GM20431 (cell line): ENCODE data around the gene DBNDD2.

Source experiments
- in situ Hi-C: fragments of 300-500 bp; cut with MseI, MboI; formaldehyde crosslinking; loops from one replicate; pipeline ENCODE4 v1.15.0; 2020; ENCODE audit warnings: low sequenced_read_pairs; ENCODE audit not compliant: unreplicated experiment

DBNDD2 gene

GRCh38 chr20:45374966-45375365 lies 33.1 kb upstream of the DBNDD2 start:
- in situ Hi-C loops = loop anchor here (10.0 kb wide), 1 partner anchor 60 kb away; no protein-coding TSS in a partner anchor

GRCh38 chr20:45377269-45377668 lies 30.8 kb upstream of the DBNDD2 start:
- in situ Hi-C loops = loop anchor here (10.0 kb wide), 1 partner anchor 58 kb away; no protein-coding TSS in a partner anchor

GRCh38 chr20:45378191-45378590 lies 29.9 kb upstream of the DBNDD2 start, which contains the start of gene TP53TG5:
TSS of gene TP53TG5 (minus strand) at chr20:45378325. CDS start at chr20:45378236, 89 bp downstream.
- in situ Hi-C loops = loop anchor here (10.0 kb wide), 1 partner anchor 57 kb away; no protein-coding TSS in a partner anchor

GRCh38 chr20:45387274-45387673 lies 20.8 kb upstream of the DBNDD2 start:
- in situ Hi-C loops = no loop called here

GRCh38 chr20:45390931-45391330 lies 17.2 kb upstream of the DBNDD2 start:
- in situ Hi-C loops = no loop called here

- in situ Hi-C loops = no loop called here
These were observed 16.5 kb upstream of the DBNDD2 start for GRCh38 chr20:45391559-45391958.

- in situ Hi-C loops = no loop called here
These were observed 15.4 kb upstream of the DBNDD2 start for GRCh38 chr20:45392733-45393132.

- in situ Hi-C loops = no loop called here
These were observed 13.6 kb upstream of the DBNDD2 start for GRCh38 chr20:45394221-45395113.

- in situ Hi-C loops = no loop called here
These were observed 13.0 kb upstream of the DBNDD2 start for GRCh38 chr20:45395114-45395415.

- in situ Hi-C loops = no loop called here
These were observed 9.1 kb upstream of the DBNDD2 start for GRCh38 chr20:45399018-45399417.

GRCh38 chr20:45400346-45401031 lies 7.6 kb upstream of the DBNDD2 start:
- in situ Hi-C loops = no loop called here

GRCh38 chr20:45402946-45403345 lies 5.1 kb upstream of the DBNDD2 start:
- in situ Hi-C loops = no loop called here

GRCh38 chr20:45404438-45404837 lies 3.7 kb upstream of the DBNDD2 start:
- in situ Hi-C loops = no loop called here

GRCh38 chr20:45405571-45406259 lies 2.4 kb upstream of the DBNDD2 start:
- in situ Hi-C loops = no loop called here

- in situ Hi-C loops = no loop called here
These were observed 1.6 kb upstream of the DBNDD2 start for GRCh38 chr20:45406260-45407066.

GRCh38 chr20:45407067-45407745 lies 883 bp upstream of the DBNDD2 start:
- in situ Hi-C loops = no loop called here

- in situ Hi-C loops = no loop called here
These were observed 641 bp downstream of the DBNDD2 start for GRCh38 chr20:45408646-45409213.

GRCh38 chr20:45409521-45410272 lies 1.6 kb downstream of the DBNDD2 start:
- in situ Hi-C loops = no loop called here
